Testis (tissue), 2 donors: Measurements from ENCODE around the gene CFAP299.

ENCODE experiments used
- CTCF ChIP-seq, 3 experiments: fragments of 450-650 bp in 2 of 3; fragments of 200-600 bp in 1 of 3; sonication (generic) in 1 of 3; IDR thresholded peaks; one replicate each; pipeline ENCODE4 v1.5.1; 2016 to 2019; ENCODE audit warnings: antibody characterized with exemption in 3 of 3, mild to moderate bottlenecking in 2 of 3, moderate library complexity in 1 of 3
- POLR2A ChIP-seq: fragments of 450-650 bp; IDR thresholded peaks from one replicate; pipeline ENCODE4 v1.6.1; 2017; ENCODE audit warnings: antibody characterized with exemption, mild to moderate bottlenecking, moderate library complexity

- no peak for TF ChIP-seq CTCF (IDR thresholded peaks at IDR 0.05)
- TF ChIP-seq POLR2A = no peak
These were observed 46.7 kb downstream of the CFAP299 start for GRCh38 chr4:80382090-80382832.
